Measurements from ENCODE around the gene CD44.
"Not testable (repeated sequence)": the region's sequence is repeated elsewhere in the genome, so short reads cannot be mapped to it uniquely, and the experiment has no call there.

The CD44 gene

GRCh38 chr11:35214226-35214770, 75.3 kb downstream of the CD44 start:
- no peak for DNase-seq

GRCh38 chr11:35214792-35215193, 75.8 kb downstream of the CD44 start:
- DNase-seq: no peak

DNA sequence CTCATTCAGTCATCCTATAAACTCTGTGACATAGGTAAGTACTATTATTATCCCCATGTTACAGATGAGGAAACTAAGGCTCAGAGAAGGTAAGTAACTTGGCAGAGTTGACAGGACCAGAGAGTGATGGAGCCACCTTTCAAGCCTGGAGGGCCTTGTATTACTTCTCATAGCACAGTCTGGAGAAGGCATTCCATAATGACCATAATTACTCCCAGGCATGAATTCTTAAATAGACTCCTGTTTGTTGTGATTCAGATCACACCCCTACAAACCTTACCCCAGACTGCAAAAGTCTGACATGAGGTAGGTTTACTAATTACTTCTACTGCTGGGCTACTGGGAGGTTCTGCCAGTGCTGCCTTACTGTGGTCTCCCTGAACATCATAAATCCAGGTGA, 77.0 kb downstream of the CD44 start:
- DNase-seq: no peak

GRCh38 chr11:35216962-35217678, 78.1 kb downstream of the CD44 start:
- no peak for DNase-seq

DNA sequence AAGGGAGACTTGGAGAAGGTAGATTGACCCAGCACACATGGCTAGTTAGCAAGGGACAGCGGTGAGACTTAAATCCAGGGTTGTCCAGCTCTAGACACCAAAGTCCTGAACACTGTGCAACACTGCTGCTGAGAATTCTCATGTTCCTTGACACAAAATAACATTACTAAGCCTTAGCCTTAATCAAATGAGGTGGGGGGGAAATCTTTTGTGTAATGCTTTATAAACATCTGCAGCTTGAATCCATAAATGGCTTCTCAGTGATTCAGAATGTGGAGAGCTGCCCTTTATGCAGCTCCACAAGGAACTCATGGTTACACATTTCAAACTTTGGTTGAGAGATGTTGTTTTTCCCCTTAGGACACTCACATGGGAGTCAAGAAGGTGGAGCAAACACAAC, 80.0 kb downstream of the CD44 start:
- no peak for DNase-seq

DNA sequence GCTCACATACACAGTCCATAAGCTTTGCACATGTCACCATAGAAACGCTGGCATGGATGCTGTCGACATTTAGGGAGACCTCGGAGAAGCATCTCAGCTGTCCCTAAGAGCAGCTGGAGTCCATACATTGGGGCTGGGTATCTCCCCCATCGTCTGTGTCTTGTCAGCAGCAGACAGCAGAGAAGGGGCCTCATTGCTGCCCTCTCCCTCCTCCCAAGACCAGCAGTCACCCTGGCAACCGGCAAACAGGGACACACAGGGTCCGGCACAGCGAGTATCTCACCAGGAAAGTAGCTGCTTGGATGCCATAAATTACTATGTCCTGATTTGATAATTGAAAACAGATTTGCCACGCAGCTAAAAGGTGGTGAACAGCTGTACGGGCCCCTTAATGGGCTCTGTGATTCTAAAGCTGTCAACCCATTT, 84.4 kb downstream of the CD44 start:
- peak; percentile 40 for DNase-seq

DNA sequence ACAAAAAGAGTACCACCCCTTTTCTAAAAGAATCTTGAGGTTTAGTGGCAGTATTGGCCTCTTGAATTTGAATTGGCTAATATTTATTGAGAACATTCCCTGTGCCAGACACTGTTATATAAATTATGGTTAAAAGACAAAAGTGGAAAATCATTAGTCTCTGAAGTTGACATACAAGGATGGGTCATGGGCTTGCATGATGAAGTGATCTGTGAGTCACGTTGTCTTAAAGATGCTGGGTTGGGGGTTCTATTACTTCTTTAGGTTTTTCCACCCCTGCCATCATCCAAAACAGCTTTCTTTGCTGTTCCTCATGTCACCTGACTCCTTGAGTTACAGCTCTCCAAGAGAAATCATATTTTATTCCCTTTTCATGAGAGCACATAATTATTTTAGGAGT, 85.0 kb downstream of the CD44 start:
- no peak for DNase-seq

DNA sequence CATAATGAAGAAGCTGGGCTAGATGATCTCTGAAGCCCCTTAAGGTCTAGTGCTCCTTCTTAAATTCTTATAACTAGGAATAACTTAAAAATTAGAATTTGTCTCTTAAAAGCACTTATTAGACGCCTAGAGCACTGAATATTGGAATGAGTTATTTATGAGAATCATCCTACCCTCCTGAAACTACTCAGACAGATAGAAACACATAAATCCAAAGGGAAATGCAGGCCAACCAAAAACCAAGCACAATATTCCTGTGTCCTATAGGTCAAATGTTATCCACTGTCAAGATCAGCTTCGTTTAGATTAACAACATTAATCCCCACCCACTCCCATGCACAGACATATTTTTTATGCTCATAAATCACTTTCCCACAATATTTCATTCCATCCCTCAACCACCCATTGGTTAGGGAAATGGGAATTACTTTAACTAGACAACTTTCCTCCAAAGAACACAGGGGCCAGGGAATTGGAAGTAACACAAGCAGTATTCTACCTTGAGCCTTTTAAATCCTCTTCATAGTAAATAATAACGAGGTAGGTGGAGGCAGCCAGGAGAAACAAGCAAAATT, 87.1 kb downstream of the CD44 start:
- DNase-seq: no peak

DNA sequence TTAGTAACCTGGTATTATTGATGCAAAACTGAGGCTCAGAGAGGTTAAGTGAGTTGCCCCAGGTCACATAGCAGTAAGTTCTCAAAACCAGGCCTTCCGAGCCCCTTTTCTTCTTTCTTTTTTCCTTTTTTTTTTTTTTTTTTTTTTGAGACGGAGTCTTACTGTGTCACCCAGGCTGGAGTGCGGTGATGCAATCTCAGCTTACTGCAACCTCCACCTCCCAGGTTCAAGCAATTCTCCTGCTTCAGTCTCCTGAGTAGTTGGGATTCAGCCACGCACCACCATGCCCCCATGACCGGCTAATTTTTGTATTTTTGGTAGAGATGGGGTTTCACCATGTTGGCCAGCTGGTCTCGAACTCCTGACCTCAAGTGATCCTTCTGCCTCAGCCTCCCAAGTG, 87.8 kb downstream of the CD44 start:
- DNase-seq: not testable (repeated sequence)

- DNase-seq: no peak
Measured at GRCh38 chr11:35227576-35228327, 88.8 kb downstream of the CD44 start.

GRCh38 chr11:35228328-35228725, 89.4 kb downstream of the CD44 start:
- DNase-seq: no peak

GRCh38 chr11:35230388-35230787, 91.4 kb downstream of the CD44 start:
- no peak for DNase-seq

DNA sequence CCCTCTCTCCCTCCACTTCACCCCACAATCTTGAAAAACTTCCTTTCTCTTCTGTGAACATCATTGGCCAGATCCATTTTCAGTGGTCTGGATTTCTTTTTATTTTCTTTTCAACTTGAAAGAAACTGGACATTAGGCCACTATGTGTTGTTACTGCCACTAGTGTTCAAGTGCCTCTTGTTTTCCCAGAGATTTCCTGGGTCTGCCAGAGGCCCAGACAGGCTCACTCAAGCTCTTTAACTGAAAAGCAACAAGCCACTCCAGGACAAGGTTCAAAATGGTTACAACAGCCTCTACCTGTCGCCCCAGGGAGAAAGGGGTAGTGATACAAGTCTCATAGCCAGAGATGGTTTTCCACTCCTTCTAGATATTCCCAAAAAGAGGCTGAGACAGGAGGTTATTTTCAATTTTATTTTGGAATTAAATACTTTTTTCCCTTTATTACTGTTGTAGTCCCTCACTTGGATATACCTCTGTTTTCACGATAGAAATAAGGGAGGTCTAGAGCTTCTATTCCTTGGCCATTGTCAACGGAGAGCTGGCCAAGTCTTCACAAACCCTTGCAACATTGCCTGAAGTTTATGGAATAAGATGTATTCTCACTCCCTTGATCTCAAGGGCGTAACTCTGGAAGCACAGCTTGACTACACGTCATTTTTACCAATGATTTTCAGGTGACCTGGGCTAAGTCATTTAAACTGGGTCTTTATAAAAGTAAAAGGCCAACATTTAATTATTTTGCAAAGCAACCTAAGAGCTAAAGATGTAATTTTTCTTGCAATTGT, 92.3 kb downstream of the CD44 start:
- no peak for DNase-seq

GRCh38 chr11:35232891-35233330, 93.9 kb downstream of the CD44 start:
- DNase-seq: no peak

GRCh38 chr11:35233518-35233917, 94.5 kb downstream of the CD44 start:
- no peak for DNase-seq

GRCh38 chr11:35234460-35235156, 95.6 kb downstream of the CD44 start:
- DNase-seq: no peak

- no peak for DNase-seq
Measured at GRCh38 chr11:35235157-35235468, 96.1 kb downstream of the CD44 start.

DNA sequence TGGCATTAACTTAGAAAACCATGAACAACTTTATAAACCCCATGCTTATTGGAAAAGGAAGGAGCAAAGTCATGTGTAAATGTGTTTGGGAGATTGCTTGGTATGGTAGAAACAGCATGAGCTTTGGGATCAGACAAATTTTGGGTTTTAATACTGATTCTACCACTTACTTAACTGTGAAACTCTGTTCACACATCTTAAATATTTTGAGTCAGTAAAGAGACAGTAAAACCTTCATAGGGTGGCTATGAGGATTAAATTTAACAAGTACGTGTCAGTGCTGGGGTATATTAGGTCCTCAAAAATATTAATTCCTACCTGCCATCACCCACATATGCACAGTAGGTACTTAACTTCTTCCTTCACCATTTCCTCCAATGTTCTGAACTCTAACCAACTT, 96.5 kb downstream of the CD44 start:
- DNase-seq: no peak

DNA sequence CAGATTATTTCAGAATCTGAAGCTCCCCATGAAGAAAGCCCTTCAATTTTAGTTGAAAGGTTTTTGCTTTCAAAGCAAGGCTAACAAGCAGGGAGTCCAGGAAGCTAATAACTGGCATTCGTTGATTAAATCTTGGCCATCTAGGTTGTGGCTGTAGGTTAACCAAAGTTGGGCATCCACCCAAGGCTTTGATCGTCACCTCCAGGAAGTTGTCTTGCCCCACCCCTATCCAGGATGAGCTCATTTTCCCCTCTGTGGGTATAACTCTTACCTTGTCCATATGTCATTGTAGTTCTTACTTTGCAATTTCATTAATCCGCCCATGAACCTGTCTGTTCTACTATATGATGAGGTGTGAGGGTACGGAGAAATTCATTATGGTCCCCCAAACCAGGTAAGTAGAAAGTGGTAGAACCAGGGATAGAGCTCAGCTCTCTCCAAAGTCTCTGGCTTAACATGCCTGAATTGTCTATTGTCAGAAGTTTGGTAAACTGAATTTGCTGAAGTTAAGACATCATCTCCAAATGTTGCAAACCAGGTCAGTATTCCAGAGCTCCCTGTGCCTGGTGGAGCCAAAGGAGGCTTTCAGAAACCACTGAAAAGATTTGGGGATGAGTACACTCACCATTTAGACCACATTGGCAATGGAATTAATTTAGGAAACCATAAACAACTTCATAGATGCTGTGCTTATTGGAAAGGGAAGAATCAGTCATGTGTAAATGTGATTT, 97.1 kb downstream of the CD44 start:
- no peak for DNase-seq

DNA sequence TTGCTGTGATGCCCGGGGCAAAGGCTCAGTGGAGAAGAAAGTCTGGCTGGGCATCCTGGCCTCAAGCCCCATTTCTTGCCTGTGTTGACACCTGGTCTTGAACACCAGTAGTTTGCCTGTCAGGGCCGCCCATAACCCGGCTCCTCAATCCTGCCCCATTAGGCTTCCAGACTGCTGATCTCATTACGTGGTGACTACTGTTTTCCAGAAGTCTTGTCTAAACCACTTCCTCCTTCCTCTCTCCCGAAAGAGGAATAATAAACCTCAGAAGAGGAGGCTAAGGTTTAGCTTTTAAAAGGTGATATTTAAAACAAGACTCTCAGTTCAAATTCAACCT, 97.7 kb downstream of the CD44 start:
- no peak for DNase-seq

DNA sequence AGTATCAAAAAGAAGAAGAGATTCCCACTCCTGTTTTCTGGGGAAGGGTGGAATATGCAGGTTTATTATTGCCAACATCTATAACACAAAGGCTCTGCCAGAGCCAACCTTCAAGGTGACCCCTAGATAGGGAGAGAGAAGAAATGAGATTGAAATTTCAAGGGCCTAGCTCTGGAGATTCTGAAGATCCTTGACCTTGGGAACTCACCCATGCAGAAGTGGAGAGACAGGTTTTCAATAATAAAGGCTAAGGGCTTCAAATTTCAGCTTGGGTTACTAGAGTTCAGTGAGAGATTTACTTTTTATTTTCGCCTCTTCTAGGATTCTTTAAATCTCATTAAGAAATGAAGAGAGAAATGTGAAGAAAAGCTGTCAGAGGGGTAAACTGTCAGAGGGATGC, 98.4 kb downstream of the CD44 start:
- DNase-seq: no peak

Measured in right kidney (tissue), 1 donor.